GM21576 (cell line): ENCODE measurements around the gene ARHGAP26.

Experiments used
- ATAC-seq: cut with Tn5 transposase; IDR thresholded peaks from one replicate; pipeline ENCODE4 v1.9.1; 2021; ENCODE audit warnings: mild to moderate bottlenecking, moderate library complexity; ENCODE audit not compliant: unreplicated experiment

ARHGAP26 gene

DNA sequence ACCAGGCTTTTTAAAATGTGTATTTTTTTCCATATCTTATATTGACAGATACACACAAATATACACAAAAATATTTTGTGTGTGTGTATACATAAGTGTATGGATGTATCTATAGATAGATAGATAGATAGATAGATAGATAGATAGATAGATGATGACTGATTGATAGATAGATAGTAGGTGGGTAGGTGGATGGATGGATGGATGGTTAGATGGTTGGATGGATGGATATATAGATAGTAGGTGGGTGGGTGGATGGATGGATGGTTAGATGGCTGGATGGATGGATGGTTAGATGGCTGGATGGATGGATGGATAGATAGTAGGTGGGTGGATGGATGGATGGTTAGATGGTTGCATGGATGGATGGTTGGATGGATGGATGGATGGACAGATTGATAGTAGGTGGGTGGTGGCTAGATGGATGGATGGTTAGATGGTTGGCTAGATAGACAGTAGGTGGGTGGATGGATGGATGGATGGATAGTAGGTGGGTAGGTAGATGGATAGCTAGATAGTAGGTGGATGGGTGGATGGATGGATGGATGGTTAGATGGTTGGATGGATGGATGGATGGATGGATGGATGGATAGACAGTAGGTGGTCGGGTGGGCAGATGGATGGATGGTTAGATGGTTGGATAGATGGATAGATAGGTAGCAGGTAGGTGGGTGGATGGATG is 477.1 kb downstream of the ARHGAP26 start:
- no peak for ATAC-seq

GRCh38 chr5:143248391-143248790 is 478.2 kb downstream of the ARHGAP26 start:
- ATAC-seq, result no peak

DNA sequence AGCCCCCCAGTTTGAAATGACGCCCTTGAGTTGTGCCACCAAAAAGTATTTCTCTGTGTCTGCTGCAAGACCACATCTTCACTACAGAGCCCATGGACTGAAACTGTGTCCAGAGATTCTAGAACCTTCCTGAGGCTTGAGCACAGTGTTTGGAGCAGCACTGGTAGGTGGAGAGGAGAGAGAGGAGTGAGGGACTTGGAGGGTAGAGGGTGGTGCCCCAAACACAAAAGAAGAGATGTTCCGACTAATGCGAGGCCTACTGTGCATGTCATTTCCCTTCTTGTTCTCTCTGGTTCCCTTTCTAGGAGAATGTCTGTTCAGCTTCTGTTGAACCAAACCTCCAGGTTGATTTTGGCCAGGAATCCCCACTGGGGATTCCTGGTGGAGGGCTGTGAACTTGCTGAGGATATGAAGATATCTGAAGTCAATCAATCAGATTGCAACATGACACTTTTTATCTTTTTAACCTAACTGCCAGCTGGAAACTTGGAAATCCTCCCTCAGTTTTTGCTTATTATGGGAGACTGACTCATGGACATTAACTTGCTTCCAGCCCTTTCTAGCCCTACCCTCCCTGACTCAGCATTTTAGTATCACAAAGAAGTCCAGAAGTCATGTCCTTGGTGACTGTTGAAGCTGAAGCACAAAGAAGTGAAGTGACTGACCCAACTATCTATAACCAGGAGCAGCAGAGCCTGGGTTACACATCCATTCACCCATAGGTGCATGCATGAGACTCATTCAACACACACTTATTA is 478.8 kb downstream of the ARHGAP26 start:
- ATAC-seq, result no peak

DNA sequence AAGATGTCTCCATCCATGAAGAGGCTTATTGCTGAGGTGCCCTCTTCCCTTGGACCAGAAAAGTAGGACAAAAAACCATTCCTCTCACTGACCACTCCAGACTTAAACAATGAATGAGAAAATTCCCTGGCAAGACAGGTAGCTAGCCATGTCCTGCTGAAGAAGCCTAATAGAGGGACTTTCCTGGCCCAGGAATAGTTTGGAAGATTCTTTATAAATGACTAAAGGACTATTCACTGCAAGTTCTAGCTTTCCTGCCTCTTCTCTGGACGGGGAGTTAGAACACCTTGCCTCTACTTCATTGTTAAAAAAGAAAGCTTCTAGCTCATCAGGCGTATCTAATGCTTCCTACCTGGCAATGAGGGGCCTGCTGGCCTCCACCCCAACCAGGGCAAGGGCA is 479.7 kb downstream of the ARHGAP26 start:
- no peak for ATAC-seq

DNA sequence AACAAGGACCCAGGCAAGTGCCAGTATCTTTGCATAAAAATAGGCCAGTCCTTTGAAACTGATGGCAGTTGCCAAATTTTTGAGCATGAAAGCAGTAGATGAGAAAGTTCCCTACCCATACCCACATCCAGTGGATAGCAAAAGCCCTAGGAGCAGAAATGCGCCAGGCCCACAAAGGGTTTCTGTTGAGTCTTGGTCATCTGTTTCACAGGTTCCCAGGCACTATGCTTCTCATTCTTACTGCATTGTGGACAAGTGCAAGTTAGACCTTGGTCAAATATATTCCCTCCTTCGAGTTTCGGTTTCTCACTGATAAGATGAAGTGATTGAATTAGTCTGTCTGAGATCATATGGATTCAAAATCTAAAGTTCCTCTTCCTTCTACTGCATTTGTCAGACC is 481.0 kb downstream of the ARHGAP26 start:
- peak; percentile 68 for ATAC-seq

GRCh38 chr5:143251946-143252345 is 481.8 kb downstream of the ARHGAP26 start:
- no peak for ATAC-seq

- no peak for ATAC-seq
These were observed 484.6 kb downstream of the ARHGAP26 start for GRCh38 chr5:143254819-143255218.

- no peak for ATAC-seq
These were observed 488.5 kb downstream of the ARHGAP26 start for GRCh38 chr5:143258559-143259253.

- ATAC-seq, result no peak
These were observed 489.1 kb downstream of the ARHGAP26 start for GRCh38 chr5:143259254-143259605.

- no peak for ATAC-seq
These were observed 491.7 kb downstream of the ARHGAP26 start for GRCh38 chr5:143261748-143262392.

GRCh38 chr5:143262393-143263174 is 492.4 kb downstream of the ARHGAP26 start:
- ATAC-seq, result peak; percentile 77

DNA sequence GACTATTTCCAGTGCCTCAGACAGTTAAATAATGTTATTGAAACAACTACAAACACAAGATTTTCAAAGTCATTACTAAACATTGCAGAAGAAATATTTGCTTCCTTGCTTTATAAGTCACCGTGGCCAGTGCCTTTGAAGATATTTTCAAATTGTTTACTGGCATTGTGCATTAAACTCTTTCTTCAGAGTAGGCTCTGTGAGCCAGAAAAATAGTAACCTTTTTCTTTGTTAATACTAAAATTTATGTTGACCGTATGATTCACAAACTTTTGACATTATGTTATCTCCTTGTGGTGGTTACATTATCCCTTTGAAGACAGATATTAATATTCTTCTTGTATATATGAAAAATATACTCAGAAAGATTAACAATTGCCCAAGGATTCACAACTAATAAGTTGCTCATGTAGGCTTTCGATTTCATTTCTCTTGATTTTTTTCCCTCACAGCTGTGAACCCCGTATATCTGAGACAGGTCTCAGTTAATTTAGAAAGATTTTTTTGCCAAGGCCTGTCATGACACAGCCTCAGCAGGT is 493.2 kb downstream of the ARHGAP26 start:
- ATAC-seq, result no peak

DNA sequence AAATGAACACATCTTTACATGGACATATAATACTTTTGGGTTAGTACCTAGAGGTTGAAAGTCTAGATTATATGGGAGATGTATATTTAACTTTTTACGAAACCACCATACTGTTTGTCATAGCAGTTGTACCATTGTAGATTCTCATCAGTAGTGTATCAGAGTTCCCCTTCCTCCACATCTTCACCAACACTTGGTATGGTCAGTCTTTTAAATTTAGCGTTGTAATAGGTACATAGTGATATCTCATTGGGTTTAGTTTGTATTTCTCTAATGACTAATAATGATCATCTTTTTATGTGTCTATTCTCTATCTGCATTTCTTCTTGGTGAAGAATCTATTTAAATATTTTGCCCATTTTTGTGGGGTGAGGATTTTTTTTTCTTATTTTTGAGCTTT is 495.8 kb downstream of the ARHGAP26 start:
- ATAC-seq, result no peak

GRCh38 chr5:143267186-143267585 is 497.0 kb downstream of the ARHGAP26 start:
- no peak for ATAC-seq

GRCh38 chr5:143268388-143268787 is 498.2 kb downstream of the ARHGAP26 start:
- ATAC-seq, result no peak

- ATAC-seq, result no peak
These were observed 501.3 kb downstream of the ARHGAP26 start for GRCh38 chr5:143271431-143271830.

GRCh38 chr5:143274952-143275351 is 504.8 kb downstream of the ARHGAP26 start:
- no peak for ATAC-seq

GRCh38 chr5:143275512-143276363 is 505.6 kb downstream of the ARHGAP26 start:
- ATAC-seq, result no peak

DNA sequence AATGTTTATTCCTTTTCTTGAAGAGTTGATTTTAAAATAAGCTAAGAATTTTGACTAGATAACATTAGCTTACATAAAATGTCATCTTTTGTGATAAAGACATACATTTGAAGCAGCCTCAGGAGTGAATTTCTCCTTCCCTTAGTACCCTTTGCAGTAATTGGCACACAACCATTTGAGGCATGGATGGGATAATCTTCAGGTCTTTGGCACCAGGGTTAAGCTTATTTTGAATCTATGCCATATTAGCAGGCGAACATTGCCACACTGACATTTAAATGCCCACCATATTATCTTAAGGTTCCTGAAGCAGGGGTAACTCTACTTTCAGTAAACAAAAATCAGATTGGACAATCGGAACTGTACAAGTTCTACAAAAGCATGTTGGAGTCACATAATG is 507.4 kb downstream of the ARHGAP26 start:
- ATAC-seq, result no peak
